Caki2 (cell line): Measurements from ENCODE around the gene CBY3. TPM values are rescaled to one million over a fixed set of nuclear protein-coding genes. Genes with fewer than 3 reads are reported as not detected.
"Not testable (repeated sequence)": the region's sequence is repeated elsewhere in the genome, so short reads cannot be mapped to it uniquely, and the experiment has no call there.

Source experiments
- DNase-seq: peaks from one replicate; pipeline ENCODE4 v3.0.0-alpha.2; 2015; ENCODE audit warnings: low read depth
- in situ Hi-C: cut with HindIII; loops from 2 replicates; pipeline ENCODE4 v1.10.0; 2016; ENCODE audit warnings: low sequenced_read_pairs, low pct_unique_long_range_greater_than_20kb, mixed read lengths
- total RNA-seq: library from RNA; depleted of rRNA; stranded (reverse); fragments of >200 nt; shearing (Covaris generic); gene quantifications from 2 replicates; pipeline ENCODE4 v1.2.3, GENCODE V29; 2014; ENCODE audit warnings: low replicate concordance; rRNA removed

Gene CBY3
- total RNA-seq, 1 experiment from 2014 or later, result not detected

DNA sequence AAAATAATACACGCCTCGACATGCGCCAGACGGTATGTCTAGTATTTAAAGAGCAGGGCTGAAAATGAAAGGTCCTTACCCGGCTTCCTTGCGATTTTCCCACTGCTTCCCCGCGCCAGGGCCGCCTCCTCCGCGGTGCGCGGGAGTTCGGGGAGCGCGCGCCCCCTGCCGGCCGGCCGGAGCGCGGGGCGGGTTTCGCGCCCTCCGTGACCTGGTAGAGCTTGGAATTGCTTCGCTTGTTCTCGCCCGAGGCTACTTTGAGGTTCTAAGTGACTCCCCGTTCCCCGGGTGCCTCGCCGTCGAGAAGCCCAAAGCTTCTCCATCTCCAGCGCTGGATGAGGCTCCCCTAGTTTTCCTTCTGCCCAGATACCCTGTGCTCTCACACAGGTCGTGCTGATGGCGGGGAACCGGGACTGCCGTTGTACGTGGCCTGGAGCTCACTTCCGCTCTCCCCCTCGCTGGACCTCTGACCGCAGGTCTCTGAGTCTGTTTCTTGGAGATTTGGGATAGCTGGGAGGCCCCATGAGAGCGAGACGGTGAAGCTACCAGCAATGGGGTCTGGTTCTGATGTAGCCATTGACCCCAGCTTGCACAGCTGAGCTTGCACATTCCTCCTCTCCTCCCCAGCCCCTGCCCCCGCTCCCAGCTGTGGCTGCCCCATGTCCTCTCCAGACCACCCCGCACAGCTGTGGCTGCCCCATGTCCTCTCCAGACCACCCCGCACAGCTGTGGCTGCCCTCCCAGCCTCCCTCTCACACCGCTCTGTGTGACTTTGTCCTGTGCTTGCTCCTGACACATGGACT, 46.3 kb downstream of the CBY3 start:
- DNase-seq, in situ Hi-C loops: not testable (repeated sequence)

DNA sequence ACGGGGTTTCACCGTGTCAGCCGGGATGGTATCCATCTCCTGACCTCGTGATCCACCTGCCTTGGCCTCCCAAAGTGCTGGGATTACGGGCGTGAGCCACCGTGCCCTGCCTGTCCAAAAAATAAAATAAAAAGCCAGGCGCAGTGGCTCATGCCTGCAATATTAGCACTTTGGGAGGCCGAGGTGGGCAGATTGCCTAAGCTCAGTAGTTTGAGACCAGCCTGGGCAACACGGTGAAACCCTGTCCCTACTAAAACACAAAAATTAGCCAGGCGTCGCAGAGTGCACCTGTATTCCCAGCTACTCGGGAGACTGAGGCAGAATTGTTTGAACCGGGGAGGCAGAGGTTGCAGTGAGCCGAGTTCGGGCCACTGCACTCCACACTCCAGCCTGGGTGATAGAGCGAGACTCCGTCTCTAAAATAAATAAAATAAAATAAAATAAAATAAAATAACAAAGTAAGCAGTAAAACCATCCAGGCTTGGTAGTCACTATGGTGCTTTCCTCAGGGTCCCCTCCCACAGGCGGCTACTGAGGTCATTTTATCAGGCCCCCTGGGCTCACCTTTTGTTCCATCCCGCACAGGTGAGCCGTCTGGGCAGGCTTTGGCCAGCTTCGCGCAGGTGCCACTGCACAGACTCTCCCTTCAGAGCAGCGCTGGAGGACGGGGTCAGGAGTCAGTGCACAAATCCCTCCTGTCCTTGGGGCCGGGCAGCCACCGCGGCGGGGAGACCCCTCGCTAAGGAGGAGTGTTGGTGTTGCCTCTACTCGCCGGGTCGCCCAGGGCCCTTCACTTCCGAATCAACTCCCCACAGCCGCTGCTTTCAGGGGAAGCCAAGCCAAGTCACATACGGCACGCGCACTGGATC, 47.1 kb downstream of the CBY3 start:
- DNase-seq, in situ Hi-C loops: not testable (repeated sequence)

Other genes starting within 250 kb of the CBY3 start
- 31.7 and 31.9 TPM in 2 replicates for gene RUFY1, start 130.5 kb downstream of the CBY3 start, total RNA-seq
- 48.8 and 52.9 TPM in 2 replicates for gene HNRNPH1, start 57.4 kb downstream of the CBY3 start, total RNA-seq
- gene CANX, start 17.9 kb upstream of the CBY3 start, total RNA-seq, result 596 and 607 TPM in 2 replicates
- gene MAML1, start 51.8 kb upstream of the CBY3 start, total RNA-seq, result 5.2 and 13.4 TPM in 2 replicates
- 1.3 TPM in 1 of 2 replicates, not detected in the other for gene LTC4S, start 113.0 kb upstream of the CBY3 start, total RNA-seq
- gene MGAT4B, start 125.8 kb upstream of the CBY3 start, total RNA-seq, result 656 and 666 TPM in 2 replicates
- gene SQSTM1, start 139.9 kb upstream of the CBY3 start, total RNA-seq, result 1,023 and 1,203 TPM in 2 replicates
- gene MRNIP, start 177.8 kb upstream of the CBY3 start, total RNA-seq, result 35.9 and 54.8 TPM in 2 replicates
- 76.3 and 87.3 TPM in 2 replicates for gene TBC1D9B, start 226.9 kb upstream of the CBY3 start, total RNA-seq